Skeletal muscle cell (primary cell): ENCODE measurements around the gene NECAB3.
"Not testable (repeated sequence)": the region's sequence is repeated elsewhere in the genome, so short reads cannot be mapped to it uniquely, and the experiment has no call there.

Experiments
- DNase-seq: peaks from one replicate; pipeline ENCODE4 v3.0.0-alpha.2; 2010; ENCODE audit warnings: low read depth
- H3K4me3 ChIP-seq: 2 replicates; pipeline ENCODE4 v1.5.1; 2011; ENCODE audit warnings: low read depth, mild to moderate bottlenecking, control low read depth, low read length, moderate library complexity

Gene NECAB3

GRCh38 chr20:33700696-33701441, 26.6 kb upstream of the NECAB3 start:
- H3K4me3 ChIP-seq, DNase-seq: not testable (repeated sequence)

GRCh38 chr20:33698966-33699365, 24.7 kb upstream of the NECAB3 start:
- not testable (repeated sequence) for H3K4me3 ChIP-seq, DNase-seq

GRCh38 chr20:33697129-33697528, 22.9 kb upstream of the NECAB3 start:
- no peak overlapping the region for H3K4me3 ChIP-seq
- DNase-seq, result no peak

- no peak for DNase-seq
- H3K4me3 ChIP-seq, result no peak overlapping the region
Observed at GRCh38 chr20:33696448-33696847, 22.2 kb upstream of the NECAB3 start.

GRCh38 chr20:33694639-33695012, 20.4 kb upstream of the NECAB3 start:
- DNase-seq, result no peak

GRCh38 chr20:33693741-33694638, 19.8 kb upstream of the NECAB3 start:
- DNase-seq, result no peak
- no peak overlapping the region for H3K4me3 ChIP-seq

More at GRCh38 chr20:33694639-33695012, 20.4 kb upstream of the NECAB3 start:
- H3K4me3 ChIP-seq, result no peak overlapping the region

- no peak overlapping the region for H3K4me3 ChIP-seq
- no peak for DNase-seq
Observed at GRCh38 chr20:33693289-33693688, 19.1 kb upstream of the NECAB3 start.

GRCh38 chr20:33689973-33690372, 15.7 kb upstream of the NECAB3 start:
- no peak for DNase-seq
- no peak overlapping the region for H3K4me3 ChIP-seq

- DNase-seq, result no peak
- H3K4me3 ChIP-seq, result no peak overlapping the region
Observed at GRCh38 chr20:33689493-33689892, 15.3 kb upstream of the NECAB3 start.

GRCh38 chr20:33688938-33689424, 14.8 kb upstream of the NECAB3 start:
- H3K4me3 ChIP-seq, result no peak overlapping the region
- no peak for DNase-seq

GRCh38 chr20:33687993-33688937, 14.0 kb upstream of the NECAB3 start:
- no peak overlapping the region for H3K4me3 ChIP-seq
- no peak for DNase-seq

GRCh38 chr20:33687370-33687915, 13.2 kb upstream of the NECAB3 start:
- H3K4me3 ChIP-seq, result no peak overlapping the region
- DNase-seq, result no peak

- no peak for DNase-seq
- H3K4me3 ChIP-seq, result no peak overlapping the region
Observed at GRCh38 chr20:33686984-33687366, 12.7 kb upstream of the NECAB3 start.

GRCh38 chr20:33686100-33686983, 12.1 kb upstream of the NECAB3 start, which contains the start of gene E2F1:
E2F1 (minus strand) TSS chr20:33686385; CDS start chr20:33686264, 121 bp downstream.
- peak; percentile 57 for DNase-seq
- H3K4me3 ChIP-seq, result peak within 1 kb of the TSS; percentile 44

GRCh38 chr20:33685328-33686099, 11.3 kb upstream of the NECAB3 start:
- peak overlapping the region; percentile 44 for H3K4me3 ChIP-seq
- no peak for DNase-seq

- DNase-seq, result no peak
- peak overlapping the region; percentile 44 for H3K4me3 ChIP-seq
Observed at GRCh38 chr20:33684533-33685327, 10.5 kb upstream of the NECAB3 start.
